NCI-H1092 (cell line): ENCODE data around the gene CDC5L.
"Not testable (repeated sequence)": the region's sequence is repeated elsewhere in the genome, so short reads cannot be mapped to it uniquely, and the experiment has no call there.

Experiments used
- DNase-seq: peaks from one replicate; lab custom pipeline; 2025; lab: John Stamatoyannopoulos, UW

CDC5L gene

DNA sequence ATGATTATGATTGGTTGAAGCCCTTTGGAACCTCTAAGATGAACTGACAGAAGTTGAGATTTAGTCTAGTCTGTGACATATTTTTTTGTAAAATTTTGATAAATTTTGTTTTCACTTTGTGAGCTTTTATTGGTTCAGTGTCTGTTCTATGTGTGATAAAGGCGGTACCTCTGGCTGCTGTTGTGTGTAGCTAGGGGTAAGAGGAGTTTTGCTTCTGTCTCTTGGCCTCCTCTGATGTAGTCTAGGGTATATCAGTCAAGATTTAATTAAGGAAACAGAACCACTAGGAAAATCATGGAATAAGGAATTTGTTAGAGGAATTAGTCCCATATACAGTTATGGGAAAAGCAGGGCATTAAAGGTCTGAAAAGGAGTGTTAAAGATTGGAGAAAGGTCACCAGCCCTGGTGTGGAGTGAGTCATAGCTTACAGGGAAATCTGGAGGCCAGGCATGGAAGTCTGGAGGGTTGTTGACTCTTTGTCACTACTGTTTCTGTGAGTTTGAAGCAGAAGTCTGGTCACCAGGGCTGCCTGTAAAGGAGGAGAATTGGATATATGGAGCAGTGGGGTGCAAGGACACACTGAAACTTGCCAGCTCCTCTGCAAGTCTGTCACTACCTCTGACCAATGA is 28.5 kb downstream of the CDC5L start:
- DNase-seq: no peak

GRCh38 chr6:44422531-44422930 is 35.0 kb downstream of the CDC5L start:
- no peak for DNase-seq

GRCh38 chr6:44423306-44423705 is 35.8 kb downstream of the CDC5L start:
- DNase-seq: no peak

GRCh38 chr6:44425951-44426350 is 38.4 kb downstream of the CDC5L start:
- DNase-seq: no peak

DNA sequence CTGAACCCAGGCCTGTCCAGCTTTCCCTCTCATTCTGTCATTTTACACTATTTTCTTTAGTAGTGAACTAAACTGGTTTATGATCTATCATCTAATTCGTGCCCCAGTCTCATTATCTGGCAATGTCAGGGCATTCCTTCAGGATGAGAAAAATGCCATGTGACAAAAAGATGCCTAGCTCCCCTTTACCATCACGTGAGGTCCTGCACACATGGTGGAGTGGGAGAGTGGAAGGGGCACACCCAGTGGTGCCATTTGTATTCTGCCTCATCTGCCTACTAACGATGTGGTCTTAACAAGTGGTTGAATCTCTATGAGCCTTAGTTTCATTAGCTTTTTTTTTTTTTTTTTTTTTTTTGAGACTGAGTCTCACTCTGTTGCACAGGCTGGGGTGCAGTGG is 41.2 kb downstream of the CDC5L start:
- no peak for DNase-seq

- no peak for DNase-seq
Measured at GRCh38 chr6:44430326-44430725, 42.8 kb downstream of the CDC5L start.

- no peak for DNase-seq
Measured at GRCh38 chr6:44431118-44431725, 43.7 kb downstream of the CDC5L start.

GRCh38 chr6:44432227-44432626 is 44.7 kb downstream of the CDC5L start:
- no peak for DNase-seq

DNA sequence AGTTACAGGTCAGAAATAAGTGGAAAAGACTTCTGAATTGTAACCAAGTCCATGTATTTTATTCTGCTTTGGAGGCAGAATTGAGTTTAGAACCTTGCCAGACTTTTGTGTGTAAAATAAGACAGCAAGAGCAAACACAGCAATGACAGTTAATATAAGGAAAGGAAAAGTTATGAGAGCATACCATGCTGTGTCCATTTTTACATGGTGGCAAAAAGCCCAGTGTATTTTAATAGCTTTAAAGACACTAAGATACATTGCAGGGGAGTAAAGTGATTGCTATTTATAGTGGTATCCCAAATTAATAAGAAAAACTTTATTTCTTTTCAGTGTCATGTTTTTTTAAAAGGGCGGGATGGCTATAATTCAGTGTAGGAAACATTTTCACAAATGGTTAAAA is 45.2 kb downstream of the CDC5L start:
- no peak for DNase-seq

DNA sequence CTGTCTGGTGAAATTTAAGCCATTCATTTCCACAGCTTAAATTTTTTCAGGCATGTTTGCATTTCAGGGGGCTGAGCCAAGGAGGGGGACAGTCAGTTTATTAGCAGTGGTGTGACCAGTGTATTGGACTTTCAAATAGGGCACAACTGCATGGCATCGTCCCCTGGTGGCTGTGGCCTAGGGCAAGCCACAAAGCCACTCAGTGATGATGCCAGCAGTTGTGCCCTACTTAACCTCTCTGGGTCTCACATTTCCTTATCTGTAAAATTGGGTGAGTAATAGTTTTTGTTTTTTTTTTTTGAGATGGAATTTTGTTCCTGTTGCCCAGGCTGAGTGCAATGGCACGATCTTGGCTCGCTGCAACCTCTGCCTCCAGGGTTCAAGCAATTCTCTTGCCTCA is 48.0 kb downstream of the CDC5L start:
- no peak for DNase-seq

DNA sequence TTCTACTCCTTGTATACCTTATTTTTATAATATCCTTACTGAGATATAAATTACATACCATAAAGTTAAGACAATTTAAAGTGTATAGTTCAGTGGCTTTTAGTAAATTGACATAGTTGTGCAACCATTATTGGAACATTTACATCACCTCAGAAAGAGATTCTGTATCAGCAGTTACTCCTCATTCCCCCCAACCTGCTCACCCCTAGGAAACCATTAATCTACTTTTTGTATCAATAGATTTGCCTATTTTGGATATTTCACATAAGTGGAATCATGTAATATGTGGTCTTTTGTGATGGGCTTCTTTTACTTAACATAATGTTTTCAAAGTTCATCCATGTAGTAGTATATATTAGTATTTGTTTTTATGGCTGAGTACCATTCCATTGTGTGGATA is 51.3 kb downstream of the CDC5L start:
- DNase-seq: no peak

DNA sequence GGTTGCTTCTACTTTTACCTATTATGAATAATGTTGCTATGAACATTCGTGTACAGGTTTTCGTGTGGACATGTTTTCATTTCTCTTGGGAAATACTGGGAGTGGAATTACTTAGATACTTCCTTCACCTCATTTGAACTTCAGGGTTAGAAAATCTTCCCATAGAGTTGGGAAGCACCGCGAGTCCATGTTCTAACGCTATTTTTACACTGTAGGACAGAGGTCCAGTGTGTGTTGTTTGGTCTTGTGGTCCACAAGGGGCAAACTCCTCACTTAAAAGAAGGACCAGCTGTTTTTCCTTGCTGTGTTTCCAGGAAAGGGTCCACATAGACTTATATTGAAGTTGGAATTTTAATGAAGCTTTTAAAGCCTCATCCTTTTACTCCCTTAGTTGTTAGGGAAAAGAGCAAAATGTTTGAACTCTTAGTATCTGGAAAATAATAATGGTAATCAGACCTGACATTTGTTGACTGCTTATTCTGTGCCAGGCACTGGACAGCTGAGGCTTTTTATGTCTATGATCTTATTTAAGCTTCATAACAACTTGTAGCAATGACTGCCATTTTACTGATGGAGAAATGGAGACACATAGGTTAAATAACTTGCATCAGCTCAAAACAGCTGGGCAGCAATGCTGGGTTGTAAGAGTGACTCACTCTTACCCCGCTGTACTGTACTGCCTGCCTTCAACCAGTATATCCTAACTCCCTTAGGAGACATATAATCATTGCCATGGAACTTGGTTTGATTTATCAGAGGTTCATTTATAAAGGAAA is 52.0 kb downstream of the CDC5L start:
- no peak for DNase-seq

DNA sequence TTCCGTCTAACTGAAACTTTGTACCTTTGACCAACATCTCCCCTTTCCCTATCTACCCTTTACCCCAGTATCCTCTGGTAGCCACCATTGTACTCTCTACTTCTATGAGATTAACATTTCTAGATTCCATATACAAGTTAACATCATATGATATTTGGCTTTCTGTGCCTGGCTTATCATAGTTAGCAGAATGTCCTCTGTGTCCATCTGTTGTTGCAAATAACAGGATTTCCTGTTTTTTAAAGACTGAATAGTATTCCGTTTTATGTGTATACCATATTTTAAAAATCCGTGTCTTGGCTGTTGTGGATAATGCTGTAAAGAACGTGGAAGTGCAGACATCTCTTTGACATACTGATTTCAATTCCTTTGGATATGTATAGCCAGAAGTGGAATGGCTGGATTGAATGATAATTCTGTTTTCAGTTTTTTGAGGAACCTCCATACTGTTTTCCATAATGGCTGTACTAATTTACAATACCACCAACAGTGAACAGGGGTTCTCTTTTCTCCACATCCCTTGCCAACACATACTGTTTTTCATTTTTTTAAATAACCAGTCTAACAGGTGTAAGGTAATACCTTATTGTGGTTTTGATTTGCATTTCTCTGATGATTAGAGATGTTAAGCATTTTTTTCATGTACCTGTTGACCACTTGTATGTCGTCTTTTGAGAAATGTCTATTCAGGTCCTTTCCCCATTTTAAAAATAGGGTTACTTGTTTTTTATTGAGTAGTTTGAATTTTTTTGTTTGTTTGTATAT is 53.8 kb downstream of the CDC5L start:
- no peak for DNase-seq

- DNase-seq: no peak
Measured at GRCh38 chr6:44442236-44442635, 54.7 kb downstream of the CDC5L start.

DNA sequence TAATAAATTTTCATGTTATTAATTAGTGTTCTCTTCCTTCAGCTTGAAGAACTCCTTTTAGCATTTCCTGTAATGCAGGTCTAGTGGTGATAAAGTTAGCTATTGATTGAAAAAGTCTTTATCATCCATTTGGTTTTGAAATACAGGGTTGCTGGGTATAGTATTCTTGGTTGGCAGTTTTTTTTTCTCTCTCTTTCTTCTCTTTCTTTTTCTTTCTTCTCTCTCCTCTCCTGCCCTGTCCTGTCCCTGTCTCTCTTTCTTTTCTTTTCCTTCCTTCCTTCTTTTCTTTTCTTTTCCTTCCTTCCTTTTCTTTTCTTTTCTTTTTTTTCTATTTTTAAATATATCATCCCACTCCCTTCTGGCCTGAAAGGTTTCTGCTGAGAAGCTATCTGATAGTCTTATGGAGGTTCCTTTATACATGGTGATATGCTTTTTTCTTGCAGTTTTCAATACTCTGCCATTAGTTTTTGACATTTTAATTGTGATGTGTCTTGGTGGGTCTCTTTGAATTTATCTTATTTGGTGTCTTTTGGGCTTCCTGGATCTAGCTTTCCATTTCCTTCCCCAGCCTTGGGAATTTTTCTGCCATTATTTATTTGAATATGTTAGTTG is 55.4 kb downstream of the CDC5L start:
- no peak for DNase-seq

- DNase-seq: no peak
Measured at GRCh38 chr6:44444853-44445252, 57.3 kb downstream of the CDC5L start.

- DNase-seq: no peak
Measured at GRCh38 chr6:44446626-44447300, 59.3 kb downstream of the CDC5L start.

DNA sequence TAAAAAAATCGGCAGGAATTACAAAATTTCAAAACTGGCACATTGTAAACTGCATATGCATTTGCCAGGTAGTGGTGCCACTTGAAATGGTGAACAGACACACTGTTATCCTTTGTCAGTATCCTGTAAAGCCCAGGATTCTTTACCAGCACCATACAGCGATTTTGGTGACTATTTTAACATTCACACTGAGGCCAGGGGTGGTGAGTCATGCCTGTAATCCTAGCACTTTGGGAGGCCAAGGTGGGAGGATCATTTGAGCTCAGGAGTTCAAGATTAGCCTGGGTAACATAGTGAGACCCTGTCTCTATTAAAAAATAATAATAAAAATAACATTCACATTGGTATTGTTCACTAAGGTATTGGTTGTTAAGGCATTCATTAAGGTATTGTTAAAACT is 61.7 kb downstream of the CDC5L start:
- not testable (repeated sequence) for DNase-seq

- DNase-seq: no peak
Measured at GRCh38 chr6:44451803-44452695, 64.5 kb downstream of the CDC5L start.

DNA sequence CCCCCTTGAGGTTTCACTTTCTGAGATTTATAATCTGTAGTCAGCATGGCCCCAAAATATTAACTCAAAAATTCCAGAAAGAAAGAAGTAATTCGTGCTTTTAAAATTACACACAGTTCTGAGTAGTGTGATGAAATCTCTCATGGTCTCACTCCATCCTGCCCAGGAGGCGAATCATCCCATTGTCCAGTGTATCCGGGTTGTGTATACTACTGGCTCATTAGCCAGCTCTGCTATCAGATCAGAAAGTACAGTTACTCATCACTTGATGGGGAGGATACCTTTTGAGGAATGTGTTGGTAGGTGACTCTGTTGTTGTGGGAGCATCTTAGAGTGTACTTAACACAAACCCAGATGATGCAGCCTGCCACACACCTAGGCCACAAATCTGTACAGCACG is 65.2 kb downstream of the CDC5L start:
- no peak for DNase-seq

DNA sequence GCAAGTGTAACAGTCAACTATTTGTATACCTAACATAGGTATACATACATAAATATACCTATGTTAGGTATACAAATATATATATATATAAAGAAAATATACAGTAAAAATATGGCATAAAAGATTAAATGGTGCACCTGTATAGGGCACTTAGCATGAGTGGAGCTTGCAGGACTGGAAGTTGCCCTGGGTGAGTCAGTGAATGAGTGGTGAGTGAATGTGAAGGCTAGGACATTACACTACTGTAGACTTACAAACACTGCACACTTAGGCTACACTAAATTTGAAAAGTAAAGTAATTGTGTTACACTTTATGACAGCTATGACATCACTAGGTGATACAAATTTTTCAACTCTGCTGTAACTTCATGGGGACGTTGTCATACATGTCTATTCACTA is 65.6 kb downstream of the CDC5L start:
- no peak for DNase-seq
